Activated CD8-positive, alpha-beta memory T cell treated with anti-CD3 and anti-CD28 coated beads, Interleukin-2, amount 50 U/mL, for 4 hours (primary cell): Measurements from ENCODE around the gene SLC22A4.
A peak's percentile ranks its signal among the peaks of the same experiment; 100 is the strongest.

Source experiments
- DNase-seq: peaks from one replicate; pipeline ENCODE4 v3.0.0-alpha.2; 2020

The SLC22A4 gene

GRCh38 chr5:132344775-132345514 is 50.8 kb downstream of the SLC22A4 start:
- no peak for DNase-seq

DNA sequence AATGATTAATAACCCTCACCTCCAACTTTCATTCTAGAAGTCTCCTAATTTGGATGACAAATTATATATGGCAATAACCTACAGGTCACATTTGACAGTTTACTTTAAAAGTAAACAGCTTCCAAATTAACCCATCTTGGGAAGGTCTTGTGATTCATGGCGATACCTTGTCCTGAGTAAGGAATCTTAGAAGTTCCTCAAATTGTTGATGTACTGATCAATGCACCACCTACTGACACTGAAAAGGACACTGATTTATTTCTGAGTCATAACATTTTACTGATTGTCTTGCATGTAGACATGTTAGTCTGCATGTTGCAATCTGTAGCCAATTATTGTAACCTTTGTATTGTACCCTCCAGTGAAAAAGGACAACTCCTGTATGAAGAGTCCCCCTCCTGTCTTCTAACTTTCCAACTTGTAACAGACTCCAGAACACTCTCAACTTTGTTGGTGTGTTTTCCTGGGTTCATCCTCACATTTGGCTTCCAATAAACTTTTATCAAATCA is 59.3 kb downstream of the SLC22A4 start:
- DNase-seq, result no peak

DNA sequence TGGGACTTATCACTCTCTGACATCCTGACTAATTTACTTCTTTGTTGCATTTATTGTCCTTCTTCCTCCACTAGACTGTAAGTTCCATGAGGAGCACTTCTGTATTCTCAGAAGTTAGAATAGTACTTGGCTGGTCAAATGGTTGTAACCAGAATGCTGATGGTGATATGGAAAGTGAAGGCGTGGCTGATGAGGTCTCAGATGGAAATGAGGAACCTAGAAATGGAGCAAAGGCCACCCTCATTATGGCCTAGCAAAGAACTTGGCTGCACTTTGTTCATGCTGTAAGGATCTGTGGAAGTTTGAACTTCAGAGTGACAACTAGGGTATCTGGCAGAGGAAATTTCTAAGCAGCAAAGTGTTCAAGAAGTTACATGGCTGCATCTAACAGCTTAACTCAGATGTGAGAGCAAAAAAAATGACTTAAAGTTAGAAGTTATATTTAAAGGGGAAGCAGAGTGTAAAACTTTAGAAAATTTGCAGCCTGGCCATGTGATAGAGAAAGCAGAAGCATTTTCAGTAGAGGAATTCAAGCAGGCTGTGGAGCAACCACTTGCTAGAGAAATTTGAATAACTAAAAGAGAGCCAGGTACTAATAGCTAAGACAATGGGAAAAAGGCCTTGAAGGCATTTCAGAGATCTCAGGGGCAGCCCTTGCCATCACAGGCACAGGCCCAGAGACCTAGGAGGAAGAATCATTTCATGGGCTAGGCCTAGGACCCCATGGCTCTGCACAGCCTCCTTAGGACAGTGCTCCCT is 60.4 kb downstream of the SLC22A4 start:
- no peak for DNase-seq

- no peak for DNase-seq
These were observed 61.1 kb downstream of the SLC22A4 start for GRCh38 chr5:132355140-132355765.

GRCh38 chr5:132358775-132359174 is 64.6 kb downstream of the SLC22A4 start:
- DNase-seq, result no peak

- no peak for DNase-seq
These were observed 67.9 kb downstream of the SLC22A4 start for GRCh38 chr5:132362086-132362485.

DNA sequence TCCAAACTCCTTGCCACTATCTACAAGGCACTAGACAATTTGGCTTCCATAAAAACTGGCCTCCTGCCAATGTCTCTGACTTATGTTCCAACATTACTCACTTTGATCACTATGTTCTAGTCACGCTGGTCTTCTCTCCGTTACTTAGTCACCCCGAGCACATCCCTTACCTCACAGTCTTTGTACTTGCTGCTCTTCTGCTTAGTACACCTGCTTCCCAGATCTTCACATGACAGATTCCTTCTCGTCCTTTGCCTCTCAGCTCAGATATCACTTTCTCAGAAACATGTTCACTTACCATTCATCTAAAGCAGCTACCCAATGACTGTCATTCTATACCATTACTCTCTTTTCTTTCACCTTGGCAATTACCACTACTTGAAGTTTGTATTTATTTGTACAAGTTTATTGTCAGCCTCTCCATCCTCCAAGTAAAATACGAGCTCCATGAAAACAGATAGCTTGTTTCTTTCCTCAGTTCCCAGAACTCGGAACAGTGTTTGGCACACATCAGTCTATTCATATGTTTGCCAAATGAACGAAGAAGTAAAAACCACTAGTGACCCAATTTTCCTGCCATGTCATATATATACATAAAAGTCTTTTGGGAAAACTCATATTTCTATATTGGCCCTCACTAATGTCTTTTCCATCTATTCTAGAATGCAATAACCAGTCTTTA is 69.4 kb downstream of the SLC22A4 start:
- no peak for DNase-seq

DNA sequence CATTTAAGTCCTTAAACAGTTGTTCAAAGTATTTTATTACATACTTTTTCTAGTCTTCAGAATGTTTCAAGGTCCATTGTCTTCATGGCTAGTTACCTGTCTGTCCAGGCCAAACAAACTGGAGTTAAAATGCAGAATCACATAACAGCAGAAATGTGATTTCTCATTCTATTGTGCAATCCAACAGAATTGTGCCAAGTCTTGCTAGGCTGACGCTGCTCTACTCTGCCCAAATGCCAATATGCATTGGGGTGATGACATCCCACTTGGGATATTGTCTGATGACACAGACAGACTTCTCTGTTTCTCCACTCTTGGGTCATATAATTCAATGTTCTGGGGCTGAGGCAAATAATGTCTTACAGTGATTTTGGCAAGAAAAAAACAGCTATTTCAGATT is 70.1 kb downstream of the SLC22A4 start:
- no peak for DNase-seq

GRCh38 chr5:132365213-132365612 is 71.0 kb downstream of the SLC22A4 start:
- no peak for DNase-seq

GRCh38 chr5:132368186-132368585 is 74.0 kb downstream of the SLC22A4 start:
- no peak for DNase-seq

DNA sequence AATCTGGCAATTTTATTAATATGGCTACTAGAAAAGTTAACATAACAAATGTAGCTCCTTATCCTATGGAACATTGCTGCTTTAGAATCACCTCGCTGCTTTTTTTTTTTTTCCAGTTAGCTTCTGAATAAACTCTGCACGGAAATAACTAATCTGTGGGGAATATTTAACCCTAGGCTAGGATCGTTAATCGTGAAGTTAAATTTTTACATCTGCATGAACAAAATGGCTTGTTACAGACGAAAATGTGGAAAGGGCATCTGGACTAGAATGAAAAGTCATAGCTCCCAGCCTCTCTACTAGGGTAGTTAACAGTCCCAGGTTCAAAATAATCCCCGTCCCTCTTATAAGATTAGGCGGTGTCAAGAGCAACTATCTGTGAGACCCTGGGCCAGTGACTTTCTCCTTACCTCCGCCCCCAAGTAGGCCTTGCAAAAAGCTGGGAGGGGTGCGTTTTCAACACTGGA is 74.8 kb downstream of the SLC22A4 start:
- no peak for DNase-seq

- DNase-seq, result peak; percentile 71
These were observed 75.4 kb downstream of the SLC22A4 start, which contains the start of gene SLC22A5 for GRCh38 chr5:132369474-132370180. TSS of gene SLC22A5 (plus strand) at chr5:132369710. CDS start at chr5:132369973, 263 bp downstream.

DNA sequence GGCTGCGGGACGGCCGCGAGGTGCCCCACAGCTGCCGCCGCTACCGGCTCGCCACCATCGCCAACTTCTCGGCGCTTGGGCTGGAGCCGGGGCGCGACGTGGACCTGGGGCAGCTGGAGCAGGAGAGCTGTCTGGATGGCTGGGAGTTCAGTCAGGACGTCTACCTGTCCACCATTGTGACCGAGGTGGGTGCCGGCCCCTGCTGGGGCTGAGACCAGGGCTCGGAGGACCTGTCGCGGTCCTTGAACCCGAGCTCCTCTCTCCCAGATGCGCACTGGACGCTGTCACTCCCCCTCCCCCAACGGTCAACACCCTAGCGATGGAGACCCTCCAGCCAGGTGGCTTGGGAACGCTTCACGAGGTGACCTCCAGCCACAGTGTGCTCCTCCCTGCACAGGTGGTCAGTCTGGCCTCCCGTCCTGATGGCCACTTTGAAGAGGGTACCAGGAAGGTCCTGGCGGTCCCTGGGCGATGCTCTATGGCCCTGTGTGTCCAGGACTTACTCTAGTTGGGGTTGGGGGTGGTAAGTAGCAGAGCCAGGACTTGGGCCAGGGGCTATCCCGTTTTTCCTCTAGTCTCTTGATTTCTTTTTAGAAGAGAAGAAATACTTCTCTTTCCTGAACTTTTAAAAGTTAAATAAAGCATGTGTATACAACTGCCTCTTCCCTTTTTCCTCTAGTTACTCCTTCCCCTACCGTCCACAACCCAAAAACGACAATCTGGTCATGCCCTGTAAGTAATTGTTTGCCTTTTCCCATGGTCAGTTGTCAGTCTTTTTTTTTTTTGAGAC is 76.2 kb downstream of the SLC22A4 start:
- DNase-seq, result no peak

GRCh38 chr5:132370971-132371602 is 76.9 kb downstream of the SLC22A4 start:
- DNase-seq, result no peak

DNA sequence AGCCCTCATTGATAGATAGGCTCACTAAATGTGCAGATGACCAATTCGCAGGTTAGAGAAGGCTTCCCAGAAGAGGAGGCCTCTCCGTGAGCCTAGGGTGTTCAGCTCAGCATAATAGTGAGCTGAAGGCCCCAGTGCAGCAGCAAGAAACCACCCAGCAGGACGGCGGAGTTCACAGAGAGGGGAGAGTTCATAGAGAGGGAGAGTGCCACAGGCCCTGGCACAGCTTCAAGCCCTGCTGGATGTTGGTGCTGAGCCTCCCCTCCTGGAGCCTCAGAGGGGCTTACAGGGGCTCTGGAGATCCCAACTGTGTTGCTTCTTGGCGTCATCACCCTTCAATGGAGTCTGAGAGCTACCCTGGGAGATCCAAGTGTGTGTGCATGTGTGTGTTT is 77.4 kb downstream of the SLC22A4 start:
- DNase-seq, result no peak

GRCh38 chr5:132372127-132372526 is 77.9 kb downstream of the SLC22A4 start:
- DNase-seq, result no peak

DNA sequence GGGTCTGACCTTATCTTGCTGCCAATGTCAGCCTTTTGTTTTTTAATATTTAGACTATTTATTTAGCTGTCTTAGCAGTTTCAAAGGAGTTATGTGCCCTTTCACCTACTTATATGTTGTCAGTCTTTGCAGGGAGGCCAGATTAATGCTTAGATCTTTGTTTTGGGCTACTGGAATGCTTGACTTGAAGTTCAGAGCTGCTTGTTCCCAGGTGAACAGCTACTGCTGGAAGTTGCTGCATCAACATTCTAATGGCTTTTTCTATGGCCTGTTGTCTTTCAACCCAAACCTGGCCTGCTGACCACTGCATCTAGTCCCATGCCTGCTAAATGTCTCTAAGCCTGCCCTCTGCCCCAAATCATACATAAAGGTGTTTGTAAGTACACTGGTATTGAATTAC is 78.3 kb downstream of the SLC22A4 start:
- DNase-seq, result no peak

DNA sequence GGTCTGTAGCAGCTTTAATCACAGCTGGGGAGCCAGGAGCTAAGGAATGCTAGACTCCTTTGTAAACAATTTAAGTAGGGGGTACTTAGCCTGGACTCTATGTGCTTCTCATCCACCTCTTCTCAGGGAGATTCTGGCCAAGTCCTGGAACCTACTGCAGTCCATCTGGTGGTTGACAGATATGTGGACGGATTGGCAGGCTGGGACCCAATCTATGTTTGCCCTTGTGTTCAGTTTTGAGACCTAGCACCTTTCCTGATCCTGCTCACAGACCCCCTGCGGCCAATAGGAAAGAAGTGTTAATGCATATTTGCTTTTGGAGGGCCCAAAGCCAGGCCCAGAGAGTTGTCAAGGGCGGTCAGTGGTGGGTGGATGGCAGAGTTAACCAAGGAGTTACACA is 81.8 kb downstream of the SLC22A4 start:
- no peak for DNase-seq

GRCh38 chr5:132376694-132377641 is 82.8 kb downstream of the SLC22A4 start:
- DNase-seq, result no peak

- no peak for DNase-seq
These were observed 83.5 kb downstream of the SLC22A4 start for GRCh38 chr5:132377738-132378137.
